Osteocyte (in vitro differentiated cells): ENCODE results near the gene SPTBN1. TPM values are rescaled to one million over a fixed set of nuclear protein-coding genes. Genes with fewer than 3 reads are reported as not detected.
A peak's percentile ranks its signal among the peaks of the same experiment; 100 is the strongest.

ENCODE experiments used
- DNase-seq: peaks from one replicate; pipeline ENCODE4 v3.0.0; 2021; ENCODE audit warnings: mixed read lengths; ENCODE audit not compliant: unreplicated experiment; ENCODE audit errors: extremely low spot score
- H3K27ac Mint-ChIP-seq: one replicate; pipeline ENCODE4 v1.8.0; 2021; ENCODE audit warnings: mild to moderate bottlenecking, mixed read lengths; ENCODE audit not compliant: unreplicated experiment
- H3K27me3 Mint-ChIP-seq: one replicate; pipeline ENCODE4 v1.8.0; 2021; ENCODE audit warnings: mixed read lengths; ENCODE audit not compliant: unreplicated experiment
- H3K36me3 Mint-ChIP-seq: one replicate; pipeline ENCODE4 v1.8.0; 2021; ENCODE audit warnings: mixed read lengths; ENCODE audit not compliant: unreplicated experiment
- H3K4me1 Mint-ChIP-seq: one replicate; pipeline ENCODE4 v1.8.0; 2021; ENCODE audit warnings: mixed read lengths; ENCODE audit not compliant: unreplicated experiment
- H3K4me3 Mint-ChIP-seq: one replicate; pipeline ENCODE4 v1.8.0; 2021; ENCODE audit warnings: mild to moderate bottlenecking, moderate library complexity, mixed read lengths; ENCODE audit not compliant: unreplicated experiment
- H3K9me3 Mint-ChIP-seq: one replicate; pipeline ENCODE4 v1.8.0; 2021; ENCODE audit warnings: mixed read lengths; ENCODE audit not compliant: unreplicated experiment
- total RNA-seq: library from RNA; stranded (reverse); gene quantifications from 2 replicates; pipeline ENCODE4 v1.2.1, GENCODE V29; 2021
- TF ChIP-seq, protein P1 (sequence below): fragments of 200-600 bp; sonication (generic); IDR thresholded peaks from 2 replicates; pipeline ENCODE4 v1.5.0; 2021; ENCODE audit warnings: antibody characterized with exemption, mild to moderate bottlenecking, moderate library complexity

SPTBN1 gene
- total RNA-seq, 1 donor from 2014 or later: 248 TPM

DNA sequence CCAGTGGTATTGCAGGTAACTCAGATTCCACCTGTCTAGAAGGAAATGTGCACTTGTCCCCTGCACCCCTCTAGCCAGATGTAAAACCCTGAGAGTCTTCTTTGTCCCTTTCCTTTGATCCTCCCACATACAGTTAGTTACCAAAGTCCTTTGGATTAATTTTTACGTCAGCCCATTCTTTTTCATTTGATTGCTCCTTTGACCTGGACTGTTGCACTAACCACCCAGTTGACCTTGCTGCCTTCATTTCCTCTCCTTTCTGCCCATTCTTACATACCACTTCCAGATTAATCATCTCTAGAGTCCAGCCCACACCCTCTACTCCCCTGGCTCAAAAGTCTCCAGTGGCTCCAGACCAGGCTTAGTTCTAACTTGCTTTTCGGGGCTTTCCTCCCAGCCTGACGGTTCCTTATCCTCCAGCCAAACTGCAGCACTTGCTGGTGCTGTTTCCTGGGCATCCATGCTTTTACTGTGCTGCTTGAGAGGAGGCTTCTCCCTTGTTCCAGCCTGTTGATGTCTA is 99.3 kb downstream of the SPTBN1 start:
- no peak overlapping the region for H3K27ac Mint-ChIP-seq
- TF ChIP-seq, protein P1, sequence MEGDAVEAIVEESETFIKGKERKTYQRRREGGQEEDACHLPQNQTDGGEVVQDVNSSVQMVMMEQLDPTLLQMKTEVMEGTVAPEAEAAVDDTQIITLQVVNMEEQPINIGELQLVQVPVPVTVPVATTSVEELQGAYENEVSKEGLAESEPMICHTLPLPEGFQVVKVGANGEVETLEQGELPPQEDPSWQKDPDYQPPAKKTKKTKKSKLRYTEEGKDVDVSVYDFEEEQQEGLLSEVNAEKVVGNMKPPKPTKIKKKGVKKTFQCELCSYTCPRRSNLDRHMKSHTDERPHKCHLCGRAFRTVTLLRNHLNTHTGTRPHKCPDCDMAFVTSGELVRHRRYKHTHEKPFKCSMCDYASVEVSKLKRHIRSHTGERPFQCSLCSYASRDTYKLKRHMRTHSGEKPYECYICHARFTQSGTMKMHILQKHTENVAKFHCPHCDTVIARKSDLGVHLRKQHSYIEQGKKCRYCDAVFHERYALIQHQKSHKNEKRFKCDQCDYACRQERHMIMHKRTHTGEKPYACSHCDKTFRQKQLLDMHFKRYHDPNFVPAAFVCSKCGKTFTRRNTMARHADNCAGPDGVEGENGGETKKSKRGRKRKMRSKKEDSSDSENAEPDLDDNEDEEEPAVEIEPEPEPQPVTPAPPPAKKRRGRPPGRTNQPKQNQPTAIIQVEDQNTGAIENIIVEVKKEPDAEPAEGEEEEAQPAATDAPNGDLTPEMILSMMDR: no peak
- no peak overlapping the region for H3K4me3 Mint-ChIP-seq
- no peaks in the 10 kb centered on the region for H3K36me3 Mint-ChIP-seq
- peaks cover 49% of the 10 kb centered on the region for H3K4me1 Mint-ChIP-seq
- no peaks in the 10 kb centered on the region for H3K27me3 Mint-ChIP-seq
- H3K9me3 Mint-ChIP-seq: no peaks in the 10 kb centered on the region
- no peak for DNase-seq

GRCh38 chr2:54556621-54557121 is 100.5 kb downstream of the SPTBN1 start:
- Mint-ChIP-seq H3K4me3 (peak overlapping the region; percentile 73), H3K36me3 (no peaks in the 10 kb centered on the region), H3K27me3 (no peaks in the 10 kb centered on the region), H3K9me3 (no peaks in the 10 kb centered on the region), H3K27ac (peak overlapping the region; percentile 92), H3K4me1 (peaks cover 60% of the 10 kb centered on the region)
- TF ChIP-seq, protein P1: no peak
- DNase-seq: no peak

- Mint-ChIP-seq H3K36me3 (no peaks in the 10 kb centered on the region), H3K4me1 (peaks cover 63% of the 10 kb centered on the region), H3K27me3 (no peaks in the 10 kb centered on the region)
Observed at GRCh38 chr2:54557211-54557600, 101.1 kb downstream of the SPTBN1 start.

DNA sequence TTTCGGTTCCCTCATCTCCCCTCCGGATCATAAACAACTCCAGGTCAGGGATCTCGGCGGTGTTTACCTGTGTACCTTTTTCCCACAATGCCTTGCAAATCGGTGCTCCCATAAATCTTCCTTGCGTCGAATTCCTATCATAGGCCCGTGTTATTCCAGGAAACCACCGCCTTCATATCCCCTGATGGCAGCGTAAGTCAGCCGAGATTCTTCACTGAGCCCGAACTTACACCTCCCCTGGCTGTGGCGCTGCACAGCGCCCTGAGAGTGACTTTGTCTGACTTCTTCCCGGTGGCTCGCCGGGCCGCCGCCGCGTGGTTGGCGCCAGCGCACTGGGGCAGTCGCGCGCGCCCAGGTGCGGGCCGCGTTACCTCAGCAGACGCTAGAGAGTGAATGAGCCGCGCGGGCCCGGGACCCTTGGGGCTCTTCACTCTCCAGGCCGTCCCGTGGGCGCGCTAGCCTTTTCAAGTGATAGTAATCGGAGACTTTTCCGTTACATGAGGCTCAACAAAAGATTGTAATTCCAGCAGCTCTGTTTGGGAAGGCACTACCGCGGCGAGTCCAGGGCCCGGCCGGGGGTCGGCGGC is 101.6 kb downstream of the SPTBN1 start:
- DNase-seq: peak; percentile 84
- H3K27ac Mint-ChIP-seq: peak overlapping the region; percentile 92
- TF ChIP-seq, protein P1: no peak

More at GRCh38 chr2:54557211-54557600, 101.1 kb downstream of the SPTBN1 start:
- H3K27ac Mint-ChIP-seq: peak overlapping the region; percentile 92
- no peaks in the 10 kb centered on the region for H3K9me3 Mint-ChIP-seq
- TF ChIP-seq, protein P1: no peak
- DNase-seq: no peak
- H3K4me3 Mint-ChIP-seq: peak overlapping the region; percentile 73

DNA sequence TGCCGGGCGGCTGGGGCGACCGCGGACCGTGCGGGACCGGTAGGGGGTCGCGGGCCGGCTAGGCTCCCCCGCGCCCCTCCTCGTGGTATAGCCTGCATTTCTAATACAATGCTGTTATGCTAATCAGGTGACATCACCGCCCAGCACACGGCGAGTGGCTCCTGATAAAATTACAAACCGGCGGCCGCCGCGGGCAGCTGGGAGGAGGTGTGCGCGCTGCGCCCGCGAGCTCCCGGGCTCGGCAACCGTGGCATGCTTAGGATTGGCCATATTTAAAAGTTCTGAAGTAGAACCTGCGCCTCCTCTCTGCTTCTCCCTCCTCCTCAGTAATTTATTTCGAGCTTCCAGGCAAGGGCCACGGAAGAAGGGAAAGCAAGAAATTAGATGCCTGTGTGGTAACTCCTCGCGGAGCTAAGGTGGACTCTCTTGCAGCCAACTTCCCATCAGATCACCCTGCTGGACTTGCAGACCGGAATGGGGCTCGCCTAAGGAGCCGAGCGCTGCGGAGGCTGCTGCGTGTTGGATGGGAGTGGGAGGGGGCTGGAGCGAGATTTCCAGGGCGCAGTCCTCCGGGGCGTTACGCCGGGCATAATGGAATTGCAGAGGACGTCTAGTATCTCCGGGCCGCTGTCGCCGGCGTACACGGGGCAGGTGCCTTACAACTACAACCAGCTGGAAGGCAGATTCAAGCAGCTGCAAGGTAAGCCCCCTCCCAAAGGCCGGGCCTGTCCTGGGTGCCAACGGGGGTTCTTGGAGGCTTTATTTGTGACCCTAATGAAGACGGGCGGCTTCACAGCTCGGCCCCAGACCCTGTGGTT is 102.3 kb downstream of the SPTBN1 start:
- Mint-ChIP-seq H3K27ac (peak overlapping the region; percentile 97), H3K4me3 (peak overlapping the region; percentile 90), H3K9me3 (no peaks in the 10 kb centered on the region), H3K36me3 (no peaks in the 10 kb centered on the region), H3K4me1 (peaks cover 68% of the 10 kb centered on the region), H3K27me3 (no peaks in the 10 kb centered on the region)
- TF ChIP-seq, protein P1: no peak
- peak; percentile 86 for DNase-seq

More for the DNA sequence above, 101.6 kb downstream of the SPTBN1 start:
- Mint-ChIP-seq H3K4me3 (peak overlapping the region; percentile 73), H3K4me1 (peaks cover 67% of the 10 kb centered on the region), H3K36me3 (no peaks in the 10 kb centered on the region), H3K27me3 (no peaks in the 10 kb centered on the region), H3K9me3 (no peaks in the 10 kb centered on the region)
